ENCODE results near the gene MECP2.

MECP2 gene

GRCh38 chrX:154072192-154072591 lies 25.3 kb downstream of the MECP2 start:
- Histone ChIP-seq H3K36me3 (ENCODE audit: insufficient read depth, low read length) (no peaks in the 10 kb centered on the region), H4K20me1 (ENCODE audit: insufficient read depth, low read length, poor library complexity, severe bottlenecking) (peaks cover 46% of the 10 kb centered on the region), H3K27me3 (ENCODE audit: insufficient read depth, low read length, poor library complexity, severe bottlenecking) (no peaks in the 10 kb centered on the region), H3F3A (ENCODE audit: low read depth) (no peaks in the 10 kb centered on the region), H3K9ac (ENCODE audit: low read depth, low read length, poor library complexity, severe bottlenecking) (no peak overlapping the region), H3K79me2 (ENCODE audit: insufficient read depth, low read length) (peaks cover 94% of the 10 kb centered on the region), H3K9me2 (replicated peaks; ENCODE audit: low read depth, low read length) (no peaks in the 10 kb centered on the region), H3K9me3 (ENCODE audit: insufficient read depth, low read depth, low read length) (no peaks in the 10 kb centered on the region), H3K4me3 (ENCODE audit: low read length, poor library complexity, severe bottlenecking) (no peak overlapping the region), H3K4me2 (ENCODE audit: low read depth, low read length, poor library complexity, severe bottlenecking) (no peak overlapping the region), H2AFZ (ENCODE audit: low read length) (no peak overlapping the region), H3K4me1 (ENCODE audit: insufficient read depth, low read length, poor library complexity, severe bottlenecking) (no peaks in the 10 kb centered on the region)
- TF ChIP-seq CTCF (conservative IDR thresholded peaks at IDR 0.05; ENCODE audit: low read length) (no peak), EZH2phosphoT487 (IDR thresholded peaks at IDR 0.05; ENCODE audit: borderline replicate concordance) (no peak)

GRCh38 chrX:154068560-154068959 lies 29.0 kb downstream of the MECP2 start:
- H3K4me3 ChIP-seq (ENCODE audit: low read length, poor library complexity, severe bottlenecking), result no peak overlapping the region
- H2AFZ ChIP-seq (ENCODE audit: low read length), result no peak overlapping the region
- H3K9me2 ChIP-seq (replicated peaks; ENCODE audit: low read depth, low read length), result no peaks in the 10 kb centered on the region
- H3K9me3 ChIP-seq (ENCODE audit: insufficient read depth, low read depth, low read length), result no peaks in the 10 kb centered on the region
- peaks cover 94% of the 10 kb centered on the region for H3K79me2 ChIP-seq (ENCODE audit: insufficient read depth, low read length)
- H3K9ac ChIP-seq (ENCODE audit: low read depth, low read length, poor library complexity, severe bottlenecking), result no peak overlapping the region
- no peaks in the 10 kb centered on the region for H3K36me3 ChIP-seq (ENCODE audit: insufficient read depth, low read length)
- H3K27me3 ChIP-seq (ENCODE audit: insufficient read depth, low read length, poor library complexity, severe bottlenecking), result no peaks in the 10 kb centered on the region
- TF ChIP-seq EZH2phosphoT487 (IDR thresholded peaks at IDR 0.05; ENCODE audit: borderline replicate concordance) (no peak), CTCF (conservative IDR thresholded peaks at IDR 0.05; ENCODE audit: low read length) (no peak)
- H3F3A ChIP-seq (ENCODE audit: low read depth), result no peaks in the 10 kb centered on the region
- H4K20me1 ChIP-seq (ENCODE audit: insufficient read depth, low read length, poor library complexity, severe bottlenecking), result peaks cover 38% of the 10 kb centered on the region
- no peaks in the 10 kb centered on the region for H3K4me1 ChIP-seq (ENCODE audit: insufficient read depth, low read length, poor library complexity, severe bottlenecking)
- no peak overlapping the region for H3K4me2 ChIP-seq (ENCODE audit: low read depth, low read length, poor library complexity, severe bottlenecking)

GRCh38 chrX:154064637-154065435 lies 32.7 kb downstream of the MECP2 start:
- H2AFZ ChIP-seq (ENCODE audit: low read length), result no peak overlapping the region
- H3K9me3 ChIP-seq (ENCODE audit: insufficient read depth, low read depth, low read length), result no peaks in the 10 kb centered on the region
- peaks cover 41% of the 10 kb centered on the region for H4K20me1 ChIP-seq (ENCODE audit: insufficient read depth, low read length, poor library complexity, severe bottlenecking)

More at GRCh38 chrX:154064637-154065435, 32.7 kb downstream of the MECP2 start:
- Histone ChIP-seq H3K27me3 (ENCODE audit: insufficient read depth, low read length, poor library complexity, severe bottlenecking) (no peaks in the 10 kb centered on the region), H3K9me2 (replicated peaks; ENCODE audit: low read depth, low read length) (no peaks in the 10 kb centered on the region), H3K36me3 (ENCODE audit: insufficient read depth, low read length) (peaks cover under 1% of the 10 kb centered on the region; the same call in 1 of the 2 replicates), H3K9ac (ENCODE audit: low read depth, low read length, poor library complexity, severe bottlenecking) (no peak overlapping the region), H3F3A (ENCODE audit: low read depth) (no peaks in the 10 kb centered on the region), H3K4me2 (ENCODE audit: low read depth, low read length, poor library complexity, severe bottlenecking) (no peak overlapping the region), H3K79me2 (ENCODE audit: insufficient read depth, low read length) (peaks cover 96% of the 10 kb centered on the region), H3K4me1 (ENCODE audit: insufficient read depth, low read length, poor library complexity, severe bottlenecking) (peaks cover 3% of the 10 kb centered on the region), H3K4me3 (ENCODE audit: low read length, poor library complexity, severe bottlenecking) (no peak overlapping the region)
- TF ChIP-seq EZH2phosphoT487 (IDR thresholded peaks at IDR 0.05; ENCODE audit: borderline replicate concordance), result no peak
- TF ChIP-seq CTCF (conservative IDR thresholded peaks at IDR 0.05; ENCODE audit: low read length), result no peak
